Memory B cell (primary cell): ENCODE measurements around the gene PPHLN1.

ENCODE experiments used
- ATAC-seq: fragments of 150-1000 bp; cut with Tn5 transposase; 2 replicates; pipeline ENCODE4 v1.10.0; 2021; ENCODE audit warnings: low read depth, mild to moderate bottlenecking, moderate library complexity
- DNase-seq, 2 donors: peaks; one replicate each; pipeline ENCODE4 v3.0.0; 2022; ENCODE audit warnings: low spot score in 2 of 2
- H3K27ac Mint-ChIP-seq: one replicate; pipeline ENCODE4 v1.8.0; 2022; ENCODE audit warnings: mild to moderate bottlenecking, moderate library complexity, mixed read lengths
- H3K27me3 Mint-ChIP-seq: one replicate; pipeline ENCODE4 v1.8.0; 2022; ENCODE audit warnings: mixed read lengths
- H3K36me3 Mint-ChIP-seq: one replicate; pipeline ENCODE4 v1.8.0; 2022; ENCODE audit warnings: mild to moderate bottlenecking, mixed read lengths
- H3K4me1 Mint-ChIP-seq: one replicate; pipeline ENCODE4 v1.8.0; 2022; ENCODE audit warnings: mixed read lengths
- H3K4me3 Mint-ChIP-seq: one replicate; pipeline ENCODE4 v1.8.0; 2022; ENCODE audit warnings: mild to moderate bottlenecking, moderate library complexity, mixed read lengths
- H3K9me3 Mint-ChIP-seq: one replicate; pipeline ENCODE4 v1.8.0; 2022; ENCODE audit warnings: mixed read lengths

PPHLN1 gene, protein sequence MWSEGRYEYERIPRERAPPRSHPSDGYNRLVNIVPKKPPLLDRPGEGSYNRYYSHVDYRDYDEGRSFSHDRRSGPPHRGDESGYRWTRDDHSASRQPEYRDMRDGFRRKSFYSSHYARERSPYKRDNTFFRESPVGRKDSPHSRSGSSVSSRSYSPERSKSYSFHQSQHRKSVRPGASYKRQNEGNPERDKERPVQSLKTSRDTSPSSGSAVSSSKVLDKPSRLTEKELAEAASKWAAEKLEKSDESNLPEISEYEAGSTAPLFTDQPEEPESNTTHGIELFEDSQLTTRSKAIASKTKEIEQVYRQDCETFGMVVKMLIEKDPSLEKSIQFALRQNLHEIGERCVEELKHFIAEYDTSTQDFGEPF

DNA sequence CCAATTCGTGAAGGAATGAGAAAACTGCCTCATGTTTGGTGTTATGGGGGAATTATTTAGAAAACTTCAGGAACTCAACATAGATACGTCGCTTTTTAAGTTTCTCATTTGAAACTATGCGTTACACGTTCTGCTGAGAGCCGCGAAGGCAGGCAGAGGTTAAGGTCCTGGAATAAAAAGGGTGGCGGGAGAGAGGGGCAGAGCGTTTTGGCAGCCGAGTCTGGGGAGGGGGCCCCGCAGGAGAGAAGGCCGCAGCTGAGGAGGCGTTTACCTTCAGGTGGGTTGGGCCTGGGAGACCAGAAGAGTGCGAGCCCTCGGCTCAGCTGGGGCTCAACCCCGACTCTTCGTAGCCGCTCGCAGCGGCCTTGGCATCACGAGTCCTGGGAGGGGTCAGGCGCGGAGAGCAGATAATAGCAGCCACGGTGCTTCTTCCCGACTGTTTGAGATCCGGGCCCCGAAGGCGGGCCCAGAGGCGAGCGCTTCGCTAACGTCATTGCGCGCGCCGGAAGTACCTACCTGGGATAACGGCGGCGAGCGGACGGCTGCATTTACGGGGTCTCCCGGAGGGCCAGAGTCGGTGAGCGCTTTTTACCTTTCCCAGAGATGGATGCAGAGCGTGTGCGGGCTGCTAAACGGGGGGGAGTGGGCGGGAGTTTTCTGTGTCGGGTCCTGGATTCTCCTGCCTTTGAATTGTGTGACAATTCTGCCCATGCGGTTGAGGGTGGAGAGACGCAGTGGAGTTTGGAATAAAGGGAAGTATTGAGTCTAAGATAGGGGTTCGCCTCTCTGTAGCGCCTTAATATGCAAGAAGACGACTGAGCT lies at the start of gene PPHLN1, which contains the start of gene ZCRB1:
PPHLN1 (plus strand) TSS at position 515 of the 822 bp plus-strand sequence. CDS start 9,736 bp downstream, outside the sequence.
ZCRB1 (minus strand) TSS at position 442 of the 822 bp plus-strand sequence. CDS start 1,992 bp downstream, outside the sequence.
- Mint-ChIP-seq H3K36me3 (peaks cover 9% of the 10 kb centered on the region), H3K27ac (peak within 1 kb of the TSS; percentile 99), H3K4me1 (peaks cover 30% of the 10 kb centered on the region), H3K9me3 (peaks cover 1% of the 10 kb centered on the region), H3K27me3 (no peaks in the 10 kb centered on the region), H3K4me3 (peak within 1 kb of the TSS; percentile 100)
- peak; percentile 89 for ATAC-seq
- DNase-seq, result peak; percentile 62 to 76

DNA sequence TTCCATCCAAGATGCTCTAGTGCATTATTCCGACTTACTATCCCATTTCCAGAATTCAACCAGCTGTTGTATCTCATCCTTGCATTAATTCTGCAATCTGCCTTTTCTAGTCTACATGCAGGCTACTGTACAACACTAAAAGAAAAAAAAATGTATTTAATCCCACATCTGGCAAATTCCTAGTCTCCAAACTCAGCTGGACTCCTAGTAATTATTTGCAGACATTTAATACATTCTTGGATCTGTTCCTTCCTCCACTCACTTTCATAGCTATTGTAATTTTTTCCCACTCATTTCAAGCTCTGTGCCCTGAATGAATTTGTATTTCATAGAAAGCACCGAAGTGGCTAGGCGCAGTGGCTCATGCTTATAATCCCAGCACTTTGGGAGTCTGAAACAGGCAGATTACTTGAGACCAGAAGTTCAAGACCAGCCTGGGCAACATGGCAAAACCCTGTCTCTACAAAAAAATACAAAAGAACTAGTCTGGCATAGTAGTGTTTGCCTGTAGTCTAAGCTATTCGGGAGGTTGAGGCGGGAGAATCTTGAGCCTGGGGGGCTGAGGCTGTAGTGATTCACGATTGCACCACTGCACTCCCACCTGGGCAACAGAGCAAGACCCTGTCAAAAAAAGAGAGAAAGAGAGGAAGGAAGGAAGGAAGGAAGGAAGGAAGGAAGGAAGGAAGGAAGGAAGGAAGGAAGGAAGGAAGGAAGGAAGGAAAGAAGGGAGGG lies 48.4 kb upstream of the PPHLN1 start:
- Mint-ChIP-seq H3K4me3 (no peak overlapping the region), H3K9me3 (peaks cover 1% of the 10 kb centered on the region), H3K27ac (no peak overlapping the region), H3K36me3 (no peaks in the 10 kb centered on the region), H3K4me1 (no peaks in the 10 kb centered on the region), H3K27me3 (peaks cover 10% of the 10 kb centered on the region)
- no peak for ATAC-seq
- DNase-seq, result no peak

DNA sequence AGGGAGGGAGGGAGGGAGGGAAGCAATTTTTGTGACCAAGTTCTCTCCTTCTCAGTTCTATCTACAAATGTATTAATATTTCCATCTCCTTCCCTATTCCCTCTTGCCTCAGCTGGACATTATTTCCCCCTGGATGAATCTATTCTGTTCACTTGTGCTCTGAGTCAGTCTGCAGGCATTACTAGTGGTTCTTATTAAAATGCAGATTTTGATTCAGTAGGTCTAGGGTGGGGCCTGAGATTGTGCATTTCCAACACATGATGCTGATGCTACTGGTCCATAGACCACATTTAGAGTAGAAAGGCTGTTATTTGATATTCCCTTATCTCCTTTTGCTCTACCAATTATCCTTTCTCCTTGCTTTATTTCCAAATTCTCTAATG lies 47.8 kb upstream of the PPHLN1 start:
- Mint-ChIP-seq H3K27ac (no peak overlapping the region), H3K36me3 (no peaks in the 10 kb centered on the region), H3K9me3 (peaks cover 1% of the 10 kb centered on the region), H3K27me3 (peaks cover 9% of the 10 kb centered on the region), H3K4me1 (no peaks in the 10 kb centered on the region), H3K4me3 (no peak overlapping the region)
- ATAC-seq, result no peak
- no peak for DNase-seq

DNA sequence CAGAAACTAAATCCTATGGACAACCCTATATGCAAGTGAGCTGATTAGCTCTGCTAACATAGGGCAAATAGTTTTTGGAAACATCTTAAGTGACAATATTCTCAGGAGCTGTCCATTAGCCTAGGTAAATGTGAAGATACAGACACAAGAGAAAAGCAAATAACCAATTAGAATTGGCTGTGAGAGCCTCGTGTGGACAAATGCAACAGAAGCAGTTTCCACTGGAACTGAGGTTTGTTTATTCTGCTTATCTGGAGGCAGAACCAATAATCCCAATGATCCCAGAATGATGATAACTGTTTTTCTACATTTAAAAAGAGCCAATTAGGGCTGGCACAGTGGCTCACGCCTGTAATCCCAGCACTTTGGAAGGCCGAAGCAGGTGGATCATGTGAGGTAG lies 44.7 kb upstream of the PPHLN1 start:
- Mint-ChIP-seq H3K27ac (no peak overlapping the region), H3K4me1 (peaks cover 2% of the 10 kb centered on the region), H3K36me3 (no peaks in the 10 kb centered on the region), H3K4me3 (no peak overlapping the region), H3K27me3 (peaks cover 8% of the 10 kb centered on the region), H3K9me3 (no peaks in the 10 kb centered on the region)
- ATAC-seq (no peak), DNase-seq (no peak)

DNA sequence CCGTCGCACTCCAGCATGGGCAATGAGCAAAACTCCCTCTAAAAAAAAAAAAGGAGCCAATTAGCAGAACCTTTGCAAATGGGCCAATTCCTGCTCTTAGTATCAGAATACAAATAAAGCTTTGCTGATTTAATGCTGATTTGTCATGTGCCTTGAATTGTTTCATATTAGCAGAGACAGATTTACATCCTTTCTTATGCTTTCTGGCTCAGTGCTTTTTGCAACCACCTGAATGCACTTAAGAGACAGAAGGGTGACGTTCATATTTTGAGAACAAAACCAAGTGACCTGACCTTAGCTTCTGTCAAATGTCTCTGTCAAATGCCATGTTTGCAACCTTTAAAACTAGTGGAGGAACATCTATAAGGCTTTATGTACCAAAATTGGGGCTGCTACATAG lies 44.1 kb upstream of the PPHLN1 start:
- no peak for ATAC-seq

DNA sequence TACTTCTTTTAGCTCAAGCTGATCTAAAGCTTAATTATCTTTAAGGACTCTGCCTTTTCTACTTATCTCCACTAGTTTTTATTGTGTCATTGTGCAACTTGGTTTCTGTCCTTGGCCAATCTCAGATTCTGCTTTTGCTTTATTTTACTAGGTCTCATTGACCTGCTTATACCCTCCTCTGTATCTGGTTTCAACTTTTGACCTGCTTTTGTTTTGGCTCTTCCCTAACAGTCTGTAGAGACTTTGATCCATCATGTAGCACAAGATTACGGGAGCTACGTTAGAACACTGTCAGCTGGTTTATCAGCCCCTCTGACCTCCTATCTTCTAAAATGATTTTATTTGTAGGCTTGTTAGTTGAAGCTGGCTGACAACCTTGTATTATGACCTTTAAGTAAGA lies 43.7 kb upstream of the PPHLN1 start:
- Mint-ChIP-seq H3K4me3 (no peak overlapping the region), H3K9me3 (no peaks in the 10 kb centered on the region), H3K27ac (no peak overlapping the region), H3K27me3 (peaks cover 6% of the 10 kb centered on the region), H3K4me1 (peaks cover 2% of the 10 kb centered on the region), H3K36me3 (no peaks in the 10 kb centered on the region)
- ATAC-seq (no peak), DNase-seq (no peak)

More for the DNA sequence above, 44.1 kb upstream of the PPHLN1 start:
- H3K4me1 Mint-ChIP-seq, result peaks cover 2% of the 10 kb centered on the region
- no peak overlapping the region for H3K27ac Mint-ChIP-seq
- H3K36me3 Mint-ChIP-seq, result no peaks in the 10 kb centered on the region
- DNase-seq, result no peak
- H3K9me3 Mint-ChIP-seq, result no peaks in the 10 kb centered on the region
- no peak overlapping the region for H3K4me3 Mint-ChIP-seq
- peaks cover 8% of the 10 kb centered on the region for H3K27me3 Mint-ChIP-seq

DNA sequence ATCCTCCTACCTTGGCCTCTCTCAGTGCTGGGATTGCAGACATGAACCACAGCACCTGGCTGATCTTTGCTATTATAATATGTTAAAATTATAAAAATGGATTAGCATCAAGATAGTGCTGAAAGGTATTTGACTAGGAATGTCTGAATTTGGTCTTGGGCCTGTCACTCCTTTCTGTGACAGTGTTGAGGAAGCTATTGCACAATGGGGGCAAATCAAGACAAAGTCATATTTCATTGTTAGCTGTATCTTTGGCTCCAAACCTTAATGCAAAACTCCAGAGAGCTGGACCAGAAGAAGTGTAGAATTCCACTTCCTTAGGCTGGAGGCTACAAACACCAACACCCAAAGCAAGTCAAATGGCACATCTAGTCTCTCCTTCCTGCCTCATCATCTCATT lies 42.2 kb upstream of the PPHLN1 start:
- DNase-seq, result no peak
- ATAC-seq, result no peak
- H3K27ac Mint-ChIP-seq, result no peak overlapping the region
- peaks cover 12% of the 10 kb centered on the region for H3K27me3 Mint-ChIP-seq
- no peaks in the 10 kb centered on the region for H3K9me3 Mint-ChIP-seq
- no peaks in the 10 kb centered on the region for H3K36me3 Mint-ChIP-seq
- H3K4me3 Mint-ChIP-seq, result no peak overlapping the region
- H3K4me1 Mint-ChIP-seq, result peaks cover 2% of the 10 kb centered on the region

DNA sequence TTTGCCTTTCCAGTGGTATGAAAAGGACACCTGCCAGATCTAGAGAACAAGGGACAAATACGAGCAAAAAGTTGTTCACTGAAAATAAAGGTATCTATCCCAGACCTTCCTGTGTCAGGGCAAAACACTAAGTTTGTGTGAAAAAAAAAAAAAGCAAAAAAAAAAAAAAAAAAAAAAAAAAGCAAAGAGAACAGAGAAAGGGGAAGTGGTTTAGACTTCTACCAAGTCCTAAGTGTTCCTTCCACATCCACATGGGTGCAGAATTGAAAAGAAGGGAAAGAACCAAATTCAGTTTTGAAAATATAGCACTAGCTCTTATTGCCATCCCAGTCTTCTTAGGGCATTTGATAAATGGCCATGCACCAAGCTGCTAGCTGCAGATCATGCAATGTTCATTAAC lies 41.8 kb upstream of the PPHLN1 start:
- DNase-seq (no peak), ATAC-seq (peak; percentile 56)
- H3K27me3 Mint-ChIP-seq, result peaks cover 11% of the 10 kb centered on the region
- H3K27ac Mint-ChIP-seq, result no peak overlapping the region
- H3K4me1 Mint-ChIP-seq, result peaks cover 2% of the 10 kb centered on the region
- no peaks in the 10 kb centered on the region for H3K36me3 Mint-ChIP-seq
- H3K4me3 Mint-ChIP-seq, result no peak overlapping the region
- no peaks in the 10 kb centered on the region for H3K9me3 Mint-ChIP-seq

DNA sequence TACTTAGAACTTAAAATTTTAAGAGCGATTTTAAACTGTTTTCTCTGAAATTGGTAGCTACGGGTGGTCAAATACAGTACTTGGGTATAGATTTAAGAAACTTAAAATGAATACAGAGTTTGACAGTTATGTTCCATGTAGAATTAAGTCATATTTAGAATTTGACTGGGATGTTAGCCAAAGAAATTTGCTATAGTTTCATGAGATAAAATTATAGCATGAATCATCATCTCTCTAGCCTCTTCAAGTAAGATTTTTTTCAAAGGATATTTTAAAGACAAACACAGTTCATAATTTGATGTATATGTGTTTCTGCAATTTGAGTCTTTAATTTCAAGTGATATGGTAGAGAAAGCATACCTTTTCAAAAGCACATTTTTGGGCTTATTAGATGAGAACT lies 41.1 kb upstream of the PPHLN1 start:
- Mint-ChIP-seq H3K27ac (no peak overlapping the region), H3K9me3 (no peaks in the 10 kb centered on the region), H3K4me3 (no peak overlapping the region), H3K36me3 (no peaks in the 10 kb centered on the region), H3K4me1 (peaks cover 2% of the 10 kb centered on the region), H3K27me3 (peaks cover 14% of the 10 kb centered on the region)
- ATAC-seq, result no peak
- no peak for DNase-seq

DNA sequence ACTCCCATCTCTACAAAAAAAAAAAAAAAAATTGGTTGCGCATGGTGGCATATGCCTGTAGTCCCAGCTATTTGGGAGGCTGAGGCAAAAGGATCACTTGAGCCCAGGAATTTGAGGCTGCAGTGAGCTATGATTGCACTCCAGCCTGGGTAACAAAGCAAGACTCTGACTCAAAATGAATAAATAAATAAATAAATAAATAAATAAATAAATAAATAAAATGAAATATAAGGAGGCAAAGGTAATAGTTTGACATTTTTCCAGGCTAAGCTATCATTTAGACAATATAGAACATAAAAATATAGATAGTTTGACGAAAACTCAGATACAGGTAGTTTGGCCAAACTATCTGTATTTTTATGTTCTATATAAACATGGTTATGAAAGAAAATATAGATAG lies 40.5 kb upstream of the PPHLN1 start:
- H3K36me3 Mint-ChIP-seq, result no peaks in the 10 kb centered on the region
- no peak overlapping the region for H3K27ac Mint-ChIP-seq
- peaks cover 12% of the 10 kb centered on the region for H3K27me3 Mint-ChIP-seq
- ATAC-seq (no peak), DNase-seq (no peak)
- peaks cover 2% of the 10 kb centered on the region for H3K4me1 Mint-ChIP-seq
- no peak overlapping the region for H3K4me3 Mint-ChIP-seq
- H3K9me3 Mint-ChIP-seq, result no peaks in the 10 kb centered on the region

DNA sequence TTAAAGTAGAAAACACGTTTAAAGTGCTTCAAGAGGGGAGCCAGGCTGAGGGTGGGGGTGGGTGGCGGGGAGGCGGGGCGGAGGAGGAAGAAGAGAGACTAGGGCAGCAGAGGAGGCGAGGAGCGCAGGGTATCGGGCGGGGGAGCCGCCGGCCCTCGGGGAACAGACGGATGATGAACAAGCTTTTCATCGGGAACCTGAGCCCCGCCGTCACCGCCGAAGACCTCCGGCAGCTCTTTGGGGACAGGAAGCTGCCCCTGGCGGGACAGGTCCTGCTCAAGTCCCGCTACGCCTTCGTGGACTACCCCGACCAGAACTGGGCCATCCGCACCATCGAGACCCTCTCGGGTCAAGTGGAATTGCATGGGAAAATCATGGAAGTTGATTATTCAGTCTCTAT lies 39.2 kb upstream of the PPHLN1 start:
- H3K4me3 Mint-ChIP-seq, result no peak overlapping the region
- H3K27ac Mint-ChIP-seq, result no peak overlapping the region
- H3K36me3 Mint-ChIP-seq, result no peaks in the 10 kb centered on the region
- no peak for ATAC-seq
- peaks cover 2% of the 10 kb centered on the region for H3K4me1 Mint-ChIP-seq
- H3K27me3 Mint-ChIP-seq, result peaks cover 12% of the 10 kb centered on the region
- no peak for DNase-seq
- no peaks in the 10 kb centered on the region for H3K9me3 Mint-ChIP-seq

DNA sequence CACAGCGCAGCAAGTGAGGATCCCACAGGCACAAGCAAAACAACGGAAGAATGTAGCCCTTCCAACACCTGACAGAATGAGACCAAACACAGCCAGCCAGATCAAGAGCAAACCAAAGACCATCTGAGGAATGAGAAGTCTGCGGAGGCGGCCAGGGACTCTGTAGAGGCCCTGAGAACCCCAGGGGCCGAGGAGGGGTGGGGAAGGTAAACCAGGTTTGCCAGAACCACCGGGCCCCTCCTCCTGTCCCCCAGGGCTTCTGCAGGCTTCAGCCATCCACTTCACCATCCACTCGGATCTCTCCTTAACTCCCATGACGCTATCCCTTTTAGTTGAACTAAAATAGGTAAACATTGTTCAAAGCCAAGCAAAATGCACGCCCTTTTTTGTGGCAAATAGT lies 37.4 kb upstream of the PPHLN1 start:
- H3K4me1 Mint-ChIP-seq, result peaks cover 2% of the 10 kb centered on the region
- no peak for ATAC-seq

DNA sequence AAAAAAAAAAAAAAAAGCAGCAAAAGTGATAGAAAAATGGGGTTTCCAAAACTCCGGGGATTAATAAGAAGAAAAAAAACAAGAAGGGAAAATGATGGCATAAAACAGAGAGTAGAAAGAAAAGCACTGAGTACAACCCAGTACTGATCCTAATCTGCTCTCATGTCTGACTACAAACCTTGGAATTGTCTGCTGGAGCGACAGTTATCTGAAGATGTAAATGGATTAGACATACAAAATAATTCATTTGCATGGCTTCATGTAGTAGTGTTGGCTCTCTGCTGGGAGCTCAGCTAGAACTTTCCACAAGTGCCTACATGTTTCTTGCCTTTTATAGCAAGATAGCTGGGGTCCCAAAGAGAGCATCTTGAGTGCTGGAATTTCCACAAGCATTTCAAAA lies 34.3 kb upstream of the PPHLN1 start:
- no peak for ATAC-seq
- no peak overlapping the region for H3K27ac Mint-ChIP-seq

More for the DNA sequence above, 37.4 kb upstream of the PPHLN1 start:
- Mint-ChIP-seq H3K36me3 (no peaks in the 10 kb centered on the region), H3K4me3 (no peak overlapping the region), H3K9me3 (no peaks in the 10 kb centered on the region), H3K27ac (no peak overlapping the region), H3K27me3 (peaks cover 12% of the 10 kb centered on the region)
- DNase-seq, result no peak

More for the DNA sequence above, 34.3 kb upstream of the PPHLN1 start:
- Mint-ChIP-seq H3K9me3 (no peaks in the 10 kb centered on the region), H3K4me1 (no peaks in the 10 kb centered on the region), H3K27me3 (peaks cover 12% of the 10 kb centered on the region), H3K36me3 (no peaks in the 10 kb centered on the region), H3K4me3 (no peak overlapping the region)
- no peak for DNase-seq
